Kasumi-1 (cell line): Measurements from ENCODE around the gene TTBK2.
"Not testable (repeated sequence)": the region's sequence is repeated elsewhere in the genome, so short reads cannot be mapped to it uniquely, and the experiment has no call there.

ENCODE experiments used
- DNase-seq, 2 experiments: peaks; one replicate each; lab custom pipeline; 2025; lab: John Stamatoyannopoulos, UW

TTBK2 gene

GRCh38 chr15:42908538-42908937 is 12.0 kb downstream of the TTBK2 start:
- no peak for DNase-seq

- DNase-seq = no peak
Measured at GRCh38 chr15:42903388-42904324, 16.9 kb downstream of the TTBK2 start.

GRCh38 chr15:42893911-42894310 is 26.7 kb downstream of the TTBK2 start:
- not testable (repeated sequence) for DNase-seq

GRCh38 chr15:42891569-42891968 is 29.0 kb downstream of the TTBK2 start:
- no peak for DNase-seq

- no peak for DNase-seq
Measured at GRCh38 chr15:42890161-42890913, 30.2 kb downstream of the TTBK2 start.

GRCh38 chr15:42887384-42887783 is 33.2 kb downstream of the TTBK2 start:
- not testable (repeated sequence) for DNase-seq

GRCh38 chr15:42880121-42880520 is 40.5 kb downstream of the TTBK2 start:
- no peak for DNase-seq

- DNase-seq = no peak
Measured at GRCh38 chr15:42879443-42879842, 41.1 kb downstream of the TTBK2 start.

GRCh38 chr15:42876224-42876623 is 44.4 kb downstream of the TTBK2 start:
- DNase-seq = no peak

- DNase-seq = no peak
Measured at GRCh38 chr15:42868683-42869082, 51.9 kb downstream of the TTBK2 start.

- DNase-seq = no peak
Measured at GRCh38 chr15:42863572-42864239, 56.9 kb downstream of the TTBK2 start.

- DNase-seq = no peak
Measured at GRCh38 chr15:42858999-42859789, 61.4 kb downstream of the TTBK2 start.

GRCh38 chr15:42858540-42858939 is 62.0 kb downstream of the TTBK2 start:
- DNase-seq = no peak

- no peak for DNase-seq
Measured at GRCh38 chr15:42854576-42854975, 66.0 kb downstream of the TTBK2 start.

GRCh38 chr15:42849836-42850235 is 70.7 kb downstream of the TTBK2 start:
- DNase-seq = no peak

- DNase-seq = no peak
Measured at GRCh38 chr15:42848846-42849245, 71.7 kb downstream of the TTBK2 start.

- no peak for DNase-seq
Measured at GRCh38 chr15:42846647-42847046, 73.9 kb downstream of the TTBK2 start.

GRCh38 chr15:42845581-42845980 is 75.0 kb downstream of the TTBK2 start:
- no peak for DNase-seq

- DNase-seq = no peak
Measured at GRCh38 chr15:42843699-42844098, 76.9 kb downstream of the TTBK2 start.

- DNase-seq = no peak
Measured at GRCh38 chr15:42836251-42836650, 84.3 kb downstream of the TTBK2 start.

GRCh38 chr15:42832576-42832975 is 88.0 kb downstream of the TTBK2 start:
- DNase-seq = no peak
